ENCODE measurements around the gene CCDC102B.

DNA sequence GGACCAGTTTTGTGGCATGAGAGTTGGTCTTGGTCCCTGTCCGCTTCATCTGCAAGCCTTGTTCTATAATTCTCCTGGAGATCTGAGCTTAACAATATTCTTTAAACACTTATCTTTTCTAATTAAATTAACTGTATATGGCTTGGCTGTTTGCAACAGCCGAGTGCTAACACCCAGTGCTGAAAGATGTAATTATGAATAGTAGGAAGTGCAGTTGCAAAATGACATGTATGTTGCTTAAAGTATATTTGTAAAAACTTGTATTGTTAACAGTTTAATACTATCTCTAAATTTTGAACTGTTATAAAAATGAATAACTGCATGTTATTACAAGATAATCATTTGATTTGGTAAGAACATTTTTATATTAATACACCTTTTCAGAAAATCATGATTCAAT, 45.1 kb downstream of the CCDC102B start:
- TF ChIP-seq CTCF (IDR thresholded peaks at IDR 0.05; ENCODE audit: low read depth, low read length, poor library complexity, severe bottlenecking), result no peak
- no peak for TF ChIP-seq EZH2phosphoT487 (IDR thresholded peaks at IDR 0.05; ENCODE audit: borderline replicate concordance, low read length)
